Astrocyte of the spinal cord (primary cell): ENCODE measurements around the gene CXCL14.

ENCODE experiments used
- DNase-seq: peaks from one replicate; pipeline ENCODE4 v3.0.0; 2011; ENCODE audit warnings: low read depth, low spot score
- H3K4me3 ChIP-seq: 2 replicates; pipeline ENCODE4 v1.5.1; 2011; ENCODE audit warnings: low read depth, mild to moderate bottlenecking, low read length, moderate library complexity
- CTCF ChIP-seq: IDR thresholded peaks from 2 replicates; pipeline ENCODE4 v1.5.1; 2012; ENCODE audit warnings: low read depth, mild to moderate bottlenecking, low read length, inconsistent platforms
- in situ Hi-C: cut with HindIII; loops from 2 replicates; pipeline ENCODE4 v1.10.0; 2017; ENCODE audit warnings: low sequenced_read_pairs

CXCL14 gene

GRCh38 chr5:135571902-135572301 is 6.9 kb downstream of the CXCL14 start:
- H3K4me3 ChIP-seq = no peak overlapping the region
- no peak for TF ChIP-seq CTCF
- no peak for DNase-seq
- in situ Hi-C loops = loop anchor here (25.0 kb wide), 1 partner anchor 265 kb away; the partner anchor contains the start of gene SLC25A48

- no peak for TF ChIP-seq CTCF
These were observed 7.7 kb downstream of the CXCL14 start for GRCh38 chr5:135571066-135571609.

GRCh38 chr5:135570453-135570764 is 8.4 kb downstream of the CXCL14 start:
- TF ChIP-seq CTCF = no peak
- in situ Hi-C loops = loop anchor here (25.0 kb wide), 1 partner anchor 267 kb away; the partner anchor contains the start of gene SLC25A48
- H3K4me3 ChIP-seq = no peak overlapping the region
- DNase-seq = no peak

More at GRCh38 chr5:135571066-135571609, 7.7 kb downstream of the CXCL14 start:
- DNase-seq = no peak
- in situ Hi-C loops = loop anchor here (25.0 kb wide), 1 partner anchor 266 kb away; the partner anchor contains the start of gene SLC25A48
- H3K4me3 ChIP-seq = no peak overlapping the region

- in situ Hi-C loops = loop anchor here (25.0 kb wide), 1 partner anchor 267 kb away; the partner anchor contains the start of gene SLC25A48
- peak; percentile 17 for DNase-seq
- peak; percentile 70 for TF ChIP-seq CTCF
- H3K4me3 ChIP-seq = no peak overlapping the region
These were observed 8.9 kb downstream of the CXCL14 start for GRCh38 chr5:135569755-135570452.

GRCh38 chr5:135568923-135569360 is 9.8 kb downstream of the CXCL14 start:
- in situ Hi-C loops = loop anchor here (25.0 kb wide), 1 partner anchor 268 kb away; the partner anchor contains the start of gene SLC25A48
- DNase-seq = no peak
- H3K4me3 ChIP-seq = no peak overlapping the region
- no peak for TF ChIP-seq CTCF

GRCh38 chr5:135568246-135568645 is 10.5 kb downstream of the CXCL14 start:
- no peak overlapping the region for H3K4me3 ChIP-seq
- in situ Hi-C loops = loop anchor here (25.0 kb wide), 1 partner anchor 269 kb away; the partner anchor contains the start of gene SLC25A48
- no peak for TF ChIP-seq CTCF
- DNase-seq = no peak
